ENCODE results near the gene CDC42EP2.
"Not testable (repeated sequence)": the region's sequence is repeated elsewhere in the genome, so short reads cannot be mapped to it uniquely, and the experiment has no call there.

CDC42EP2 gene

DNA sequence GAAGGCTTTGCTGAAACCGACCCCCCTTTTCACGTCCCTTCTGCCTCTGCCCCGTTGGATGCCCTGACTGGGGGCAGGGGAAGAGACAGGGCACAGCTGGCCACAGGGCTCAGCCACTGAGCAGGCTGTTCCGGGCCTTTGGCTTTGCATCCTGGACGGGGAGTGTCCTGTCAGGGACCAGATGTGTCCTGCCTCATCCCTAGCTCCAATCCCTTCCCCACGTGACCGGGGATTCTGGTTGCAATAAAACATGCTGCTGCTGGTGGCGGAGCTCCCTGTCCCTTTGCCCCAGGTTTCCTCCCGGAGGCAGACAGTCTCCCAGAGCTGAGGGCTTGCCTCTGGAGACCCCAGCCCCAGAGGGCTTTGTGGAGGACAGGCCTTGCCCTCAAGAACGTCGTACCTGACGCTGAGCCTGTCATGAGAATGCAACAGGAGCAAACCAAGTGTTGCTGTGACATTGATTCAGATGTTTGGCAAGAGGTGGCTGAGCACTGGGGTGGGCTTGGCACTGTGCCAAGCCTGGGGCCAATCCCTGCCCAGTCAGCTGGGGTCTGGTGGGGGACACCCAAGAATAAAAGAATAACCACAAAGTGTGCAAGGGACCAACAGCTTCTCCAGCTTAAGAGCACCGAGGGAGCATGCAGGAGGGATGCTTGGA lies 7.3 kb downstream of the CDC42EP2 start:
- FAIRE-seq: no peak

DNA sequence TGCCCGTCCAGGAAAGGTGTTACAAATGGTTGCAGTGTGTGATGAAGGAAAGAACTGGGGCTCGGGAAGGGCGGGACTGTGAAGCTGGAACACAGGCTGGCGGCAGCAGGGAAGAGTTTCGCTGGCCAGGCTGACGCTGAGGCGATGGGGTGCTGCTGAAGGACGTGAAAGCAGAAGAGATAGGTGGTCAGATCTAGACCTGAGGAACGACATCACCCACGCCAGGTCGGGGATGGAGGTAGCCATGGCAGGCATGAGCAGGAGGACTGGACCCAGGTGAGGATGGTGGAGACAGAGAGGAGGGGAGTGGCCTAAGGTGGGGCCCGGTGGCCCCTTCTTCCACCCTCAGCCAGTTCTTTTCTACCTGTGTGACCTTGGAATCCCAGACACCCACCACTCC lies 9.1 kb downstream of the CDC42EP2 start:
- FAIRE-seq: no peak

DNA sequence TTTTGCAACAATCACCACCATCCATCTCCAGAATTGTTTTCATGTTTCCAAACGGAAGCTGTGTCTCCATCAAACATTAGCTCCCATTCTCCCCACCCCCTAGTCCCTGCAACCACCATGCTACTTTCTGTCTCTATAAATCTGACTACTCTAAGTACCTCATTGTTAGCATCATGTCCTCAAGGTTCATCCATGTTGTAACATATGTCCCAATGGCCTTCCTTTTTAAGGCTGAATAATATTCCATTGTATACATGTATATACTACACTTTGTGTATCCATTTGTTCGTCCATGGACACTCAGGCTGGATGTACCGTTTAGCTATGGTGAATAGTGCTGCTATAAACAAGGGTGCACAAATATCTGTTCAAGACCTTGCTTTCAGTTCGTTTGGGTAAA lies 10.8 kb downstream of the CDC42EP2 start:
- FAIRE-seq: no peak

- no peak for FAIRE-seq
These were observed 12.4 kb downstream of the CDC42EP2 start for GRCh38 chr11:65327021-65327420.

- FAIRE-seq: no peak
These were observed 14.8 kb downstream of the CDC42EP2 start for GRCh38 chr11:65329478-65329877.

DNA sequence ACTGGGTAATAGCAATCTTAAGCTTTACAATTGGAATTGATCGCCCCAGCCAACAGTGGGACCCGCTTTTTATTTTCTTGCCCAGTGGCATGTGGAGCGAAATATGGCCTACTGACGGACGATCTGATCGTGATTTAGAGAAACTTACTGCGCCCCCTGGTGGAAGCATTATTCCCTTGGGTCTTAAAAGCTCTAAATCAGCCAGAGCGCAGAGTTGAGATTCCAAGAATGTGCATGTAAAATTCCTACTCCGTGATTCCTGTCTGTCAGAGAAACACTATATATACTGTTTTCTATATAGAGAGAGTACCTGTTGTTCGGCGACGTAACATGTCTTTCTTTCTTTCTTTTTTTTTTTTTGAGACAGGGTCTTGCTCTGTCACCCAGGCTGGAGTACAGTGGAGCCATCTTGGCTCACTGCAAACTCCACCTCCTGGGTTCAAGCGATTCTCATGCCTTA lies 15.3 kb downstream of the CDC42EP2 start:
- FAIRE-seq: no peak

DNA sequence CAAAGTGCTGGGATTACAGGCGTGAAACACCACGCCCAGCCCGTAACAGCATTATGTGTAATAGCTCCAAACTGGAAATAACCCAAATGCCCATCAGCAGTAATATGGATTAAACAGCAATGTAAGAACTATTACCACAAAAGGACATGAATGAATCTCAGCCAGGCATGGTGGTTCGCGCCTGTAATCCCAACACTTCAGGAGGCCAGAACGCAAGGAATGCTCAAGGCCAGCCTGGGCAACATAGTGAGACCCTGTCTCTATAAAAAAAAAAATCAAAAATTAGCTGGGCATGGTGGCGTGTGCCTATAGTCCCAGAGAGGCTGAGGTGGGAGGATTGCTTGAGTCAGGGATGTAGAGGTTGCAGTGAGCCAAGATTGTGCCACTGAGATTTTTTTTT lies 15.9 kb downstream of the CDC42EP2 start:
- no peak for FAIRE-seq

- FAIRE-seq: not testable (repeated sequence)
These were observed 17.9 kb downstream of the CDC42EP2 start for GRCh38 chr11:65332591-65332990.

DNA sequence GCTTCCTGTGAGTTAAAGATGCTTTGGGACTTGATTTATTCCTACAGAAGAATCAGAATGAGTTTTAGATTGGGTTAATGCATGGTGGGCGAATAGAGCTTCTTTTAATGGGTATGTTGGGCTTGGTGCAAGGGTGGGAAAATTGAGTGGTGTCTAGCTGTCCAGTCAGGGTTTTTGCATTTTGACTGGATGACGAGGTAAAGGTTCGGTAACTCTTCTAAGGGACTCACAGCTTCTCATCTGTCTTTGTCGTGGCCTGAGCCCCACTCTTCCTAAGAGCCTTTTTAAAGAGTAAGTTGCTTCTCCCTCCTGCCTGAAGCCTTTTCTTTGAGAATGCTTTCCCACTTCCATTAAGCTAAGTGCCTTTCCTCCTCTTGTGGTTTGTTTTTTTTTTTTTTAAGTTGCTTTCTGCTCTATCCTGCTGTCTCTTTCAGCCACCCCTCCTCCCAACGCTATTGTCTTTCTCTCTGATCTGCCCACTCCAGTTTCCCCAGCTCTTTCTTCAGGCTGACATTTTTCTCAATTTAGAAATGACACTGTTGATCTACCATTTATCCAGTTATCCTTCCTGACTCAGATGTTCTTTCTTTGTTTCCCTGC lies 20.1 kb downstream of the CDC42EP2 start:
- no peak for FAIRE-seq

- FAIRE-seq: no peak
These were observed 24.0 kb downstream of the CDC42EP2 start for GRCh38 chr11:65338676-65339075.

DNA sequence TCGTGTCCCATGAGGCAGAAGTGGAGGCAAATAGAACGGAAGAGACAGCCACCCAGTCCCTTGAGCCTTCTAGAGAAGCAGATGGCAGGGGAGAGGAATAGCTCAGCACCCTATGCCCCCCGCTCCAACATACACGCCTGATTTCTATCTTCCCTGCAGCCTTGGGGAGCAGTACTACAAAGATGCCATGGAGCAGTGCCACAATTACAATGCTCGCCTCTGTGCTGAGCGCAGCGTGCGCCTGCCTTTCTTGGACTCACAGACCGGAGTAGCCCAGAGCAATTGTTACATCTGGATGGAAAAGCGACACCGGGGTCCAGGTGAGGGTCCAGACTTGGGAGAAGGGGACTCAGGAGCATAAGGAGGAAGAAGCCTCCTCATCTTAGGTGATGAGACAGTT lies 25.6 kb downstream of the CDC42EP2 start:
- FAIRE-seq: no peak

DNA sequence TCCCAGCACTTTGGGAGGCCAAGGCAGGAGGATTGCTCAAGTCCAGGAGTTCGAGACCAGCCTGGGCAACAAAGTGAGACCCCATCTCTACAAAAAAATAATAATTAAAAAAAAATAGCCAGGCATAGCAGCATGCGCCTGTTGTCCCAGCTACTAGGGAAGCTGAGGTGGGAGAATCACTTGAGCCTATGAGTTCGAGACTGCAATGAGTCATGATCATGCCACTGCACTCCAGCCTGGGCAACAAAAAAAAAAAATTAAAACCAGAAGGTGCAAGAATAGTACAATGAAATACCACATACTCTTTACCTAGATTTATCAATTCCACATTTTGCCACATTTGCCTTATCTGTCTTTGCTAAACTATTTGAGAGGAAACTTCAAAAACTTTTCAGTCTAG lies 27.2 kb downstream of the CDC42EP2 start:
- no peak for FAIRE-seq

- no peak for FAIRE-seq
These were observed 36.8 kb downstream of the CDC42EP2 start for GRCh38 chr11:65351511-65351910.

DNA sequence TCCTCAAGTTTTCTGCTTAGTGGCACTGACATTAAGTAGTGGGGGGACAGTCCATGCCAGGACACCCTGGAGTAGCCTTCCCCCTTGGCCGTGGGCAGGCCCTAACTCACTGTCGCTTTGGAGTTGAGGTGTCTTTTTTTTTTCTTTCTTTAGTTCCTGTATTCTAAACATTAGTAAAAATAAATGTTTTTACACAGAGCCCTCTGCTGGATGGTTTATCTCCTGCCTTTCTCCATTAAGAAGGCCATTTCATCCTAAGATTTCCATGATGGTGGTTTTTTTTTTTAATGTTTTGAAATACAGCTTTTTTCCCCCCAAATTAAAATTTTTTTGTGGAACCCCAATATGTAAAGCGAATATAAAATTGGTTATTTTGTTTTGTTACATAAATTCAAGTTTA lies 38.1 kb downstream of the CDC42EP2 start:
- FAIRE-seq: no peak

GRCh38 chr11:65353376-65353775 lies 38.7 kb downstream of the CDC42EP2 start:
- no peak for FAIRE-seq

DNA sequence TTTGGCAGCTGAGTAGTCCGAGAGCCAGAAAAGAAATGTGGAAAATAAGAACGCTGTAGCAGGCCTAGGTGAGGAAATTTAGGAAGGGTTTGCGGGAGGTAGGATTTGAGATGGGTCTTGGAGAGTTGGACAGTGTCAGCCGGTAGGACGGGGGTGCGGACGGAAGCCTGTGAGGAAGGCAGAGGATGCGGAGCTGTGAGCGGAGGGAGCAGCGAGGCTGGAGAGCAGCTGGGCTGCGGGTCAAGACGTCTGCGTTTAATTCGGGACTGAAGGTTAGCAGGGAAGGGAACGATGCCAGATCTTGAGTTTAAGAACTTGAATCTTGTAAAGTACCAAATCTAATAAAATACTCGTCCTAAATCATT lies 39.2 kb downstream of the CDC42EP2 start:
- FAIRE-seq: no peak

GRCh38 chr11:65354265-65355012 lies 39.8 kb downstream of the CDC42EP2 start, which contains the start of gene TIGD3:
TIGD3 (plus strand) TSS chr11:65354751; CDS start chr11:65355809, 1,058 bp downstream.
- FAIRE-seq: no peak

- FAIRE-seq: no peak
These were observed 40.5 kb downstream of the CDC42EP2 start for GRCh38 chr11:65355013-65355775.

GRCh38 chr11:65355776-65356393 lies 41.2 kb downstream of the CDC42EP2 start:
- no peak for FAIRE-seq

GRCh38 chr11:65356394-65356972 lies 41.8 kb downstream of the CDC42EP2 start:
- FAIRE-seq: no peak

GRCh38 chr11:65357856-65358356 lies 43.2 kb downstream of the CDC42EP2 start:
- no peak for FAIRE-seq

DNA sequence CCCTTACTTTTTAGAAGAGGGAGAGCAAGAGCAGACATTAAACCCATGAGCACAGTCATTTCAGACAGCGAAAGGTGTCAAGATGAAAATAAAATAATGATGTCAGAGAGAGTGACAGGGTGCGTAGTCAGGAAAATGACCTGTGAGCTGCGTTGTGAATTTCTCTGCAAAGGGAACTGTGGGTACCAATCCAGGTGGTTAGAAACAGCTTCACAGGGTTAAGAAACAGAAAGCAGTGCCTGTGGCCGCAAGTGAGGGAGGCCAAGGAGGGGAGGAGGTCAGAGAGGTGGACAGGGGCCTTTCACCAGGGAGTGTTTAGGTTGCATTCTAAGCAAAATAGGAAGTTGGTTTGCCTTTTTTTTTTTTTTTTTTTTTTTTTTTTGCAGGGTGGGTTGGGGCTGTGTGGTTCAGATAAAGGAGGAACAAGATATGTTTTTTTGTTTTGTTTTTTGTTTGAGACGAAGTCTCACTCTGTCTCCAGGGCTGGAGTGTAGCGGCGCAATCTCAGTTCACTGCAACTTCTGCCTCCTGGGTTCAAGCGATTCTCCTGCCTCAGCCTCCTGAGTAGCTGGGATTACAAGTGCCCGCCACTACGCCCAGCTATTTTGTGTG lies 47.8 kb downstream of the CDC42EP2 start:
- no peak for FAIRE-seq
